AG09309 (cell line): ENCODE data around the gene NDST1.

Experiments used
- DNase-seq: peaks from one replicate; pipeline ENCODE4 v3.0.0-alpha.2; 2010; ENCODE audit warnings: low read depth
- H3K4me3 ChIP-seq: 2 replicates; pipeline ENCODE4 v1.5.1; 2011; ENCODE audit warnings: mild to moderate bottlenecking, low read depth, low read length, moderate library complexity; ENCODE audit not compliant: control insufficient read depth
- TF ChIP-seq, protein P1 (sequence below): IDR thresholded peaks from 2 replicates; pipeline ENCODE4 v1.5.1; 2011; ENCODE audit warnings: mild to moderate bottlenecking, low read depth, low read length, inconsistent platforms; ENCODE audit not compliant: insufficient read depth, control insufficient read depth; ENCODE audit errors: missing control alignments

NDST1 gene

DNA sequence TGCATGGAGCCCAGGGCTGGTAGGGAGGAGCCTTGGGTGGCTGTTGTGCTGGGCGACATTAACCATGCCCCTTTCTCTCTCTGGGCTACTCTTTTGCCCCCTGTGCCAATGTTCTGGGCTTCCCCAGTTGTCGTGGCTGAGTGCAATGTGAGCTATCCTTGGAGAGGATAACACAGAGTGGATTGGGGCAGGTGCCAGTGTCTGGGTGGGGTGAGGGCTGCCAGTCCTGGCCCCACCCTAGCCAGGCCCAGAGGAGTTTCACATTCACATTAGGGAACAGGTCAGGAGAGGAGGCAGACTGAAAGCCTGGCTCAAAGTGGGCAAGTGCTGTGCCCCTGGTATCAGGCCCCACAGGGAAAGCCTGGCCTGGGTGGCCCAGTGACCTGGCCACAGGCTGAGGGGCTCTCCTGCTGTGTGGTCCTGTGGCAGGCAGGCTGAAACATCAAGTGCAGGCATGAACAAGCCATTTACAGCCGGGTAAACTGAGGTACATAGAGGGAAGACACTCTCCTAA, 7.5 kb upstream of the NDST1 start:
- TF ChIP-seq, protein P1, sequence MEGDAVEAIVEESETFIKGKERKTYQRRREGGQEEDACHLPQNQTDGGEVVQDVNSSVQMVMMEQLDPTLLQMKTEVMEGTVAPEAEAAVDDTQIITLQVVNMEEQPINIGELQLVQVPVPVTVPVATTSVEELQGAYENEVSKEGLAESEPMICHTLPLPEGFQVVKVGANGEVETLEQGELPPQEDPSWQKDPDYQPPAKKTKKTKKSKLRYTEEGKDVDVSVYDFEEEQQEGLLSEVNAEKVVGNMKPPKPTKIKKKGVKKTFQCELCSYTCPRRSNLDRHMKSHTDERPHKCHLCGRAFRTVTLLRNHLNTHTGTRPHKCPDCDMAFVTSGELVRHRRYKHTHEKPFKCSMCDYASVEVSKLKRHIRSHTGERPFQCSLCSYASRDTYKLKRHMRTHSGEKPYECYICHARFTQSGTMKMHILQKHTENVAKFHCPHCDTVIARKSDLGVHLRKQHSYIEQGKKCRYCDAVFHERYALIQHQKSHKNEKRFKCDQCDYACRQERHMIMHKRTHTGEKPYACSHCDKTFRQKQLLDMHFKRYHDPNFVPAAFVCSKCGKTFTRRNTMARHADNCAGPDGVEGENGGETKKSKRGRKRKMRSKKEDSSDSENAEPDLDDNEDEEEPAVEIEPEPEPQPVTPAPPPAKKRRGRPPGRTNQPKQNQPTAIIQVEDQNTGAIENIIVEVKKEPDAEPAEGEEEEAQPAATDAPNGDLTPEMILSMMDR = no peak
- no peak for DNase-seq
- H3K4me3 ChIP-seq = no peak overlapping the region

DNA sequence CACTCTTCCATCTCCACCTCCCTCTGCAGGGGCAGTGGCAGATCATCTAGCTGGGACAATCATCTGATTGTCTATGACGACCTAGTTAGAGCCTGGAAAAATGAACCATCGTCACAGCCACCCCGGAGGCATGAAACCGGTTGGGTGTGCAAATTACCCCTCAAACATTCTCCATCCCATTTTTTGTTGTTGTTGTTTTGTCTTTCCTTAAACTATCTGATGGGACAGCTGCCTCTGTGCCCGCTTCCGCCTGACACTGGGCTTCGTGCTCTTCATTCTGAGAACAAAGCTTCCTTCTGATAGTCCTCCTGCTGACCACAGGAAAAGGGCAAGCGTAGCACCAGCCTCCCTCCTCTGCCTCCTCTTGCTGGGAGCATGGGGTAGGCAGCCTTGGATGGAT, 7.0 kb upstream of the NDST1 start:
- TF ChIP-seq, protein P1 = no peak
- H3K4me3 ChIP-seq = no peak overlapping the region
- DNase-seq = no peak

DNA sequence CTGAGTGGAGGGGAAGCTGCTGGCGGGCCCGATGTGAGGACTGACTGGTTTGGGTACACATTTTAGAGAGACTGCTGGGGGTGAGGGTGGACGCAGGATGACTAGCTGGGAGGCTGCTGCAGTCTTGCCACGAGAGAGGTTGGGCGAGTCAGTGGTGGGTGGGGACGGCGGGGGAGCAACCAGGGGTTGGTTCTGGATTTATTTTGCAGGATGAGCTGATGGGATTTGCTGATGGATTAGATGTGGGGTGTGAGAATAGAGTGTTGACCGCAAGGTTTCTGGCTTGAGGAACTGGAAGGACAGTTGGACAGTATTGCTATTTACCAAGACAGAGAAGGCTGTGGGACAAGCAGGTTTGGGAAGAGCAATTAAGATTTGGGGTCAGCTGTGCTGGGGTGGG, 5.8 kb upstream of the NDST1 start:
- TF ChIP-seq, protein P1 = no peak
- no peak for DNase-seq
- H3K4me3 ChIP-seq = no peak overlapping the region

DNA sequence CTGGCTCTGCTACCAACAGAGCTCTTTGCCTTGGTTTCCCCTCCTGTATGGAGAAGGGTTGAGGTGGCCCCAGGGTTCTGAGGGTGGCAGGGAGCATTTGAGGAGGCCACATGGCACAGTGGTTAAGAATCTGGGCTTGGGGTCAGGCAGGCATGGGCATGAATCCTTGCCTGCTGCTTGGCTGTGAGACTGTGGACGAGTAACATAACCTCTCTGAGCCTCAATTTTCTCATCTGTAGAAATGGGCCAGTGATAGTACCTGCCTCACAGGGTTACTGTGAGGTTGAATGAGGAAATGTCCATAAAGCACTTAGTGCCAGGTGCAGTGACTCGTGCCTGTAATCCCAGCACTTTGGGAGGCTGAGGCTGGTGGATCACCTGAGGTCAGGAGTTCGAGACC, 5.1 kb upstream of the NDST1 start:
- H3K4me3 ChIP-seq = no peak overlapping the region
- DNase-seq = no peak
- TF ChIP-seq, protein P1 = no peak

DNA sequence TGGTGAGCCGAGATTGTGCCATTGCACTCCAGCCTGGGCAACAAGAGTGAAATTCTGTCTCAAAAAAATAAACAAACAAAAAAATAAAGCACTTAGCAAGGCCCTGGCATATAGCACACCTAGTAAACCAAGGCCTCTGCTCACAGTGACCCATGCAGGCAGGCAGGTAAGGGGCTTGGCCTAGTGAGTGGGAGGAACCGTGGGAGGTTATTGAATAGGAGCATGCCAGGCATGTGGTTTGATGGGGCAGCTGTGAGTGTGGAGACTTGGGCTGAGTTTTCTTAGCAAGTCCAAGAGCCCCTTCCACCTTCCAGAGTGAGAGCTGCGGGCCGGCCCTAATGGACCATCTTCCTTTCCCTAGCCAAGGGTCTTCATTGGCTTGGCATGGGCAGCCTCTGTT, 4.5 kb upstream of the NDST1 start:
- H3K4me3 ChIP-seq = no peak overlapping the region
- TF ChIP-seq, protein P1 = no peak
- no peak for DNase-seq

DNA sequence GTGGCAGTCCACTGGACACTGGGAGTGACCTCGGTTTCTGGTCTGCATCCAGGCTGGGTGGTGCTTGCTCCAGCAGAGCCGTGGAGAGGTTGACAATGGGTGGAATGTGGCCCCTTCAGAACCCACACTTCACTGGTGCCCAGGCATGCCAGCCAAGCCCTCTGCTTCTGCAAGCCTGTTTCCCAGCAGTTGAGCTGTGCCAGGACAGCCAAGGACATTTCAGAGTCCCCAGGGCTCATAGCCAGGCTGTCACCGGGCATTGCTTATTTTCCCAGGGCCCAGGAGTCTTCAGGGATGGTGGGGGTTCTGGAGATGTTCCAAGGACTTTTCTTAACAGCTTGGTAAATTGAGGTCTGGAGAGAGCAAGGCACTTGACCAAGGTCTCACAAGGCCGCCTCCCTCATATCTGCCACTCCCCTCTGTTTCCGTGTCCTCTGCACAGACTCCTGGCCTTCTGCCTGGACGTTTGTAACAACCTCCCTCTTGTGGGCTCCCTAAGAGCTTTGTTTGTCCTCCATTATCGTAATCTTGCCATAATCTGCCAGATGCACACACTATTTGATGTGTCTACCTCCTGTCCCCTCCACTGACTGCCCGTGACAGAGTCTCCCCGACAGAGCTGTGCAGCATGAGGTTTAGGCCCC, 3.8 kb upstream of the NDST1 start:
- TF ChIP-seq, protein P1 = no peak
- DNase-seq = no peak

More for the DNA sequence above, 3.8 kb upstream of the NDST1 start:
- no peak overlapping the region for H3K4me3 ChIP-seq
